Liver (tissue), 9 donors: ENCODE data around the gene KIAA0586. TPM values are rescaled to one million over a fixed set of nuclear protein-coding genes. Genes with fewer than 3 reads are reported as not detected.

Experiments
- DNase-seq: peaks from one replicate; pipeline ENCODE4 v3.0.0-alpha.2; 2017; ENCODE audit warnings: low spot score
- H3K27ac ChIP-seq, 2 donors: one replicate each; pipeline ENCODE4 v1.7.0; 2013; ENCODE audit warnings: inconsistent platforms in 2 of 2, low read length in 2 of 2, control low read depth in 1 of 2, low read depth in 1 of 2, mild to moderate bottlenecking in 1 of 2
- H3K27me3 ChIP-seq, 4 donors: one replicate each; pipeline versions ENCODE4 v1.6.1 to v1.7.0; 2013; ENCODE audit warnings: low read length in 3 of 4, inconsistent platforms in 1 of 4, mild to moderate bottlenecking in 1 of 4, moderate library complexity in 1 of 4; ENCODE audit not compliant: control insufficient read depth in 4 of 4, insufficient read depth in 4 of 4
- H3K36me3 ChIP-seq, 4 donors: one replicate each; pipeline versions ENCODE4 v1.6.1 to v1.7.0; 2013; ENCODE audit warnings: low read length in 3 of 4, mild to moderate bottlenecking in 3 of 4, low read depth in 1 of 4, moderate library complexity in 1 of 4; ENCODE audit not compliant: control insufficient read depth in 4 of 4, insufficient read depth in 3 of 4
- H3K4me1 ChIP-seq, 4 donors: one replicate each; pipeline versions ENCODE4 v1.6.1 to v1.7.0; 2013; ENCODE audit warnings: low read length in 3 of 4, mild to moderate bottlenecking in 3 of 4, moderate library complexity in 1 of 4; ENCODE audit not compliant: control insufficient read depth in 4 of 4, insufficient read depth in 4 of 4
- H3K4me3 ChIP-seq, 3 donors: one replicate each; pipeline versions ENCODE4 v1.6.1 to v1.7.0; 2013; ENCODE audit warnings: low read length in 3 of 3, control low read depth in 1 of 3, low read depth in 1 of 3, mild to moderate bottlenecking in 1 of 3
- H3K9ac ChIP-seq, 2 donors: one replicate each; pipeline ENCODE4 v1.7.0; 2013; ENCODE audit warnings: low read length in 2 of 2, mild to moderate bottlenecking in 2 of 2, moderate library complexity in 2 of 2, control low read depth in 1 of 2, low read depth in 1 of 2
- H3K9me3 ChIP-seq, 4 donors: one replicate each; pipeline versions ENCODE4 v1.6.1 to v1.7.0; 2013; ENCODE audit warnings: low read length in 3 of 4; ENCODE audit not compliant: control insufficient read depth in 4 of 4
- EGR1 ChIP-seq, 2 donors: IDR thresholded peaks; 2 replicates each; pipeline ENCODE4 v1.6.1; 2016 to 2018; ENCODE audit warnings: antibody characterized with exemption in 2 of 2, low read depth in 2 of 2
- FOXA1 ChIP-seq: IDR thresholded peaks from 2 replicates; pipeline ENCODE4 v1.6.1; 2016; ENCODE audit warnings: antibody characterized with exemption
- FOXA2 ChIP-seq: IDR thresholded peaks from 2 replicates; pipeline ENCODE4 v1.6.1; 2016; ENCODE audit warnings: antibody characterized with exemption
- GABPA ChIP-seq, 2 donors: IDR thresholded peaks in 1 of 2; conservative IDR thresholded peaks in 1 of 2; 2 replicates each; pipeline ENCODE4 v1.6.1; 2016; ENCODE audit warnings: antibody characterized with exemption in 2 of 2, mild to moderate bottlenecking in 1 of 2, moderate library complexity in 1 of 2
- HNF4A ChIP-seq, 2 donors: conservative IDR thresholded peaks; 2 replicates each; pipeline ENCODE4 v1.6.1; 2016; ENCODE audit warnings: antibody characterized with exemption in 2 of 2, mild to moderate bottlenecking in 2 of 2
- HNF4G ChIP-seq: IDR thresholded peaks from 2 replicates; pipeline ENCODE4 v1.6.1; 2016; ENCODE audit warnings: antibody characterized with exemption
- JUND ChIP-seq, 2 donors: IDR thresholded peaks; 2 replicates each; pipeline ENCODE4 v1.6.1; 2016; ENCODE audit warnings: antibody characterized with exemption in 2 of 2
- NR2F2 ChIP-seq: IDR thresholded peaks from 2 replicates; pipeline ENCODE4 v1.6.1; 2016; ENCODE audit warnings: antibody characterized with exemption
- RAD21 ChIP-seq, 2 donors: IDR thresholded peaks; 2 replicates each; pipeline ENCODE4 v1.6.1; 2016; ENCODE audit warnings: antibody characterized with exemption in 2 of 2, mild to moderate bottlenecking in 2 of 2
- RXRA ChIP-seq, 2 donors: IDR thresholded peaks; 2 replicates each; pipeline ENCODE4 v1.6.1; 2017 to 2018; ENCODE audit warnings: antibody characterized with exemption in 2 of 2, mild to moderate bottlenecking in 1 of 2
- SP1 ChIP-seq: IDR thresholded peaks from 2 replicates; pipeline ENCODE4 v1.6.1; 2018; ENCODE audit warnings: antibody characterized with exemption, mild to moderate bottlenecking
- TAF1 ChIP-seq: conservative IDR thresholded peaks from 2 replicates; pipeline ENCODE4 v1.6.1; 2016; ENCODE audit warnings: antibody characterized with exemption, mild to moderate bottlenecking
- YY1 ChIP-seq: IDR thresholded peaks from 2 replicates; pipeline ENCODE4 v1.6.1; 2016; ENCODE audit warnings: antibody characterized with exemption, mild to moderate bottlenecking
- WGBS: extraction: QIAGEN DNeasy Blood & Tissue Kit; methylation state at CpG from one replicate; pipeline ENCODE4 v1.1.7; 2013; 5-methylcytosine and 5-hydroxymethylcytosine counted together
- polyA plus RNA-seq, 2 donors: library from polyadenylated mRNA; stranded (reverse) in 1 of 2; unstranded in 1 of 2; fragments of 200-250 nt in 1 of 2; fragments of >200 nt in 1 of 2; fragmentation: Nextera tagmentation in 1 of 2; extraction: Ambion mirVana in 1 of 2; gene quantifications; one replicate each; pipeline versions ENCODE4 v1.2.1 to v1.2.3, GENCODE V29; 2013 to 2015
- total RNA-seq, 2 donors: library from RNA; depleted of rRNA; stranded (reverse); fragments of >200 nt; gene quantifications; one replicate each; pipeline ENCODE4 v1.2.3, GENCODE V29; 2014
- TF ChIP-seq, protein P1 (sequence below): IDR thresholded peaks from 2 replicates; pipeline ENCODE4 v1.6.1; 2016; ENCODE audit warnings: antibody characterized with exemption
- TF ChIP-seq, protein P2 (sequence below): IDR thresholded peaks from 2 replicates; pipeline ENCODE4 v1.6.1; 2016; ENCODE audit warnings: antibody characterized with exemption, mild to moderate bottlenecking
- TF ChIP-seq, protein P3 (sequence below): IDR thresholded peaks from 2 replicates; pipeline ENCODE4 v1.6.1; 2016; ENCODE audit warnings: antibody characterized with exemption
- TF ChIP-seq, protein P4 (sequence below): fragments of 150-350 bp; IDR thresholded peaks from 2 replicates; pipeline ENCODE4 v1.5.1; 2017; ENCODE audit warnings: improper control_type of control experiment, low read depth, low read length; ENCODE audit not compliant: missing input control
- TF ChIP-seq, protein P5 (sequence below): IDR thresholded peaks from 2 replicates; pipeline ENCODE4 v1.6.1; 2016; ENCODE audit warnings: antibody characterized with exemption
- donor health status: healthy.
- donor health status: healthy.
- donor health status: healthy.
- donor health status: healthy.
- donor health status: healthy.

The KIAA0586 gene
- total and polyA plus RNA-seq, 4 donors, result 3.6 to 18.2 (median 7.8) TPM

DNA sequence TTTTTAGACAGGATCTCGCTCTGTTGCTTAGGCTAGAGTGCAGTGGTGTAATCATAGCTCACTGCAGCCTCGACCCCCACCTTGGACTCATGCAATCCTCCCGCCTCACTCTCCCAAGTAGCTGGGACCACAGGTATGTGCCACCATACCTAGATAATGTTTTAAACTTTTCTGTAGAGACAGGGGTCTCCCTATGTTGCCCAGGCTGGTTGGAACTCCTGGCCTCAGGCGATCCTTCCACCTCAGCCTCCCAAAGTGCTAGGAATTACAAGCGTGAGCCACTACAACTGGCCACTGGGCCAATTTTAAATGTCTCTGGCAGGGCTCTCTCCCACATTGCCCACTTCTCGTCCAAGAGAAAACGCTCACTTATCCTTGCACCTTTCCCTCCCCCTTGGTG lies 143.7 kb downstream of the KIAA0586 start:
- H3K4me3 ChIP-seq, result no peak overlapping the region
- no peaks in the 10 kb centered on the region for H3K27me3 ChIP-seq
- no peak for TF ChIP-seq RXRA (IDR thresholded peaks at IDR 0.05)
- no peak overlapping the region for H3K27ac ChIP-seq
- DNase-seq, result no peak
- H3K9ac ChIP-seq, result no peak overlapping the region
- H3K4me1 ChIP-seq, result no peaks in the 10 kb centered on the region
- 95% methylated on average over 7 of the region's 7 CpGs for WGBS
- no peaks in the 10 kb centered on the region for H3K36me3 ChIP-seq
- H3K9me3 ChIP-seq, result no peaks in the 10 kb centered on the region

DNA sequence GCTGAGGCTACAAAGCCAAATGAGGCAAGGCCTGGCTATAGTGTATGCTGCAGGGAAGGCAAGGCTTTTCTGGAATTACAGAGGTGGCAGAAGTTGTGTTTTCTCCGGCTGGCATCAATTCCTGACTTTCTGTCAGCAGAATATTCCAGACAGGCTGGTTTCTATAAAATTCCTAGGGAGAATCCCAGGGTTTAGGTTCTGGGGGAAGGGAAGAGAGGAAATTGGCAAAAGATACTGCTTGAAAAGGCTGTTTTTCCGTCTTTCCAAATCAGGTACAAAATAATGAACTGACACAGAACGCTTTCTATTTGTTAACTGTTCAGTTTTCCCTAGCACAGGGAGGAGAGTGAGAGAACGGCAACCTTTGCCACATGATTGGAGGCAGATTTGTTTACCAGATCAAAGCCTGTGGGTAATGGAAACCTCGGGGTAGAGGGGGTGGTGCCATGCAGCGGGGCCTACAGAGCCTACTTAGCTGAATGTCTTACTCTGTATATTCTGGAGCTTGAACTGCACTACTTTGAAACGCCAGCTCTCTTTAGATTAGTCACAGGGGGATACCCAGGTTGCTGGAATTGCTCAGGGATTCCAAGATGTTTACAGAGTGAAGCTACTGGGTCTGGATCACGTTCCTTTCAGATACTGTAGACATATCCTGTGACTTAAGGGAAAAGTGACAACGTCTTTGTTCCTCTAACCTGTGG lies 144.4 kb downstream of the KIAA0586 start:
- Histone ChIP-seq H3K9me3 (no peaks in the 10 kb centered on the region), H3K9ac (no peak overlapping the region), H3K27me3 (no peaks in the 10 kb centered on the region), H3K4me1 (no peaks in the 10 kb centered on the region), H3K36me3 (no peaks in the 10 kb centered on the region), H3K4me3 (no peak overlapping the region), H3K27ac (no peak overlapping the region)
- no peak for DNase-seq
- no peak for TF ChIP-seq SP1
- TF ChIP-seq TAF1, result no peak
- no peak for TF ChIP-seq HNF4A (conservative IDR thresholded peaks at IDR 0.05)
- TF ChIP-seq, protein P1, sequence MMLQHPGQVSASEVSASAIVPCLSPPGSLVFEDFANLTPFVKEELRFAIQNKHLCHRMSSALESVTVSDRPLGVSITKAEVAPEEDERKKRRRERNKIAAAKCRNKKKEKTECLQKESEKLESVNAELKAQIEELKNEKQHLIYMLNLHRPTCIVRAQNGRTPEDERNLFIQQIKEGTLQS, result no peak
- TF ChIP-seq NR2F2, result no peak
- TF ChIP-seq, protein P2, sequence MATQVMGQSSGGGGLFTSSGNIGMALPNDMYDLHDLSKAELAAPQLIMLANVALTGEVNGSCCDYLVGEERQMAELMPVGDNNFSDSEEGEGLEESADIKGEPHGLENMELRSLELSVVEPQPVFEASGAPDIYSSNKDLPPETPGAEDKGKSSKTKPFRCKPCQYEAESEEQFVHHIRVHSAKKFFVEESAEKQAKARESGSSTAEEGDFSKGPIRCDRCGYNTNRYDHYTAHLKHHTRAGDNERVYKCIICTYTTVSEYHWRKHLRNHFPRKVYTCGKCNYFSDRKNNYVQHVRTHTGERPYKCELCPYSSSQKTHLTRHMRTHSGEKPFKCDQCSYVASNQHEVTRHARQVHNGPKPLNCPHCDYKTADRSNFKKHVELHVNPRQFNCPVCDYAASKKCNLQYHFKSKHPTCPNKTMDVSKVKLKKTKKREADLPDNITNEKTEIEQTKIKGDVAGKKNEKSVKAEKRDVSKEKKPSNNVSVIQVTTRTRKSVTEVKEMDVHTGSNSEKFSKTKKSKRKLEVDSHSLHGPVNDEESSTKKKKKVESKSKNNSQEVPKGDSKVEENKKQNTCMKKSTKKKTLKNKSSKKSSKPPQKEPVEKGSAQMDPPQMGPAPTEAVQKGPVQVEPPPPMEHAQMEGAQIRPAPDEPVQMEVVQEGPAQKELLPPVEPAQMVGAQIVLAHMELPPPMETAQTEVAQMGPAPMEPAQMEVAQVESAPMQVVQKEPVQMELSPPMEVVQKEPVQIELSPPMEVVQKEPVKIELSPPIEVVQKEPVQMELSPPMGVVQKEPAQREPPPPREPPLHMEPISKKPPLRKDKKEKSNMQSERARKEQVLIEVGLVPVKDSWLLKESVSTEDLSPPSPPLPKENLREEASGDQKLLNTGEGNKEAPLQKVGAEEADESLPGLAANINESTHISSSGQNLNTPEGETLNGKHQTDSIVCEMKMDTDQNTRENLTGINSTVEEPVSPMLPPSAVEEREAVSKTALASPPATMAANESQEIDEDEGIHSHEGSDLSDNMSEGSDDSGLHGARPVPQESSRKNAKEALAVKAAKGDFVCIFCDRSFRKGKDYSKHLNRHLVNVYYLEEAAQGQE, result no peak
- TF ChIP-seq JUND (IDR thresholded peaks at IDR 0.05), result no peak
- no peak for TF ChIP-seq RXRA (IDR thresholded peaks at IDR 0.05)
- TF ChIP-seq RAD21 (IDR thresholded peaks at IDR 0.05), result no peak
- TF ChIP-seq, protein P3, sequence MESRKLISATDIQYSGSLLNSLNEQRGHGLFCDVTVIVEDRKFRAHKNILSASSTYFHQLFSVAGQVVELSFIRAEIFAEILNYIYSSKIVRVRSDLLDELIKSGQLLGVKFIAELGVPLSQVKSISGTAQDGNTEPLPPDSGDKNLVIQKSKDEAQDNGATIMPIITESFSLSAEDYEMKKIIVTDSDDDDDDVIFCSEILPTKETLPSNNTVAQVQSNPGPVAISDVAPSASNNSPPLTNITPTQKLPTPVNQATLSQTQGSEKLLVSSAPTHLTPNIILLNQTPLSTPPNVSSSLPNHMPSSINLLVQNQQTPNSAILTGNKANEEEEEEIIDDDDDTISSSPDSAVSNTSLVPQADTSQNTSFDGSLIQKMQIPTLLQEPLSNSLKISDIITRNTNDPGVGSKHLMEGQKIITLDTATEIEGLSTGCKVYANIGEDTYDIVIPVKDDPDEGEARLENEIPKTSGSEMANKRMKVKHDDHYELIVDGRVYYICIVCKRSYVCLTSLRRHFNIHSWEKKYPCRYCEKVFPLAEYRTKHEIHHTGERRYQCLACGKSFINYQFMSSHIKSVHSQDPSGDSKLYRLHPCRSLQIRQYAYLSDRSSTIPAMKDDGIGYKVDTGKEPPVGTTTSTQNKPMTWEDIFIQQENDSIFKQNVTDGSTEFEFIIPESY, result no peak
- TF ChIP-seq, protein P4, sequence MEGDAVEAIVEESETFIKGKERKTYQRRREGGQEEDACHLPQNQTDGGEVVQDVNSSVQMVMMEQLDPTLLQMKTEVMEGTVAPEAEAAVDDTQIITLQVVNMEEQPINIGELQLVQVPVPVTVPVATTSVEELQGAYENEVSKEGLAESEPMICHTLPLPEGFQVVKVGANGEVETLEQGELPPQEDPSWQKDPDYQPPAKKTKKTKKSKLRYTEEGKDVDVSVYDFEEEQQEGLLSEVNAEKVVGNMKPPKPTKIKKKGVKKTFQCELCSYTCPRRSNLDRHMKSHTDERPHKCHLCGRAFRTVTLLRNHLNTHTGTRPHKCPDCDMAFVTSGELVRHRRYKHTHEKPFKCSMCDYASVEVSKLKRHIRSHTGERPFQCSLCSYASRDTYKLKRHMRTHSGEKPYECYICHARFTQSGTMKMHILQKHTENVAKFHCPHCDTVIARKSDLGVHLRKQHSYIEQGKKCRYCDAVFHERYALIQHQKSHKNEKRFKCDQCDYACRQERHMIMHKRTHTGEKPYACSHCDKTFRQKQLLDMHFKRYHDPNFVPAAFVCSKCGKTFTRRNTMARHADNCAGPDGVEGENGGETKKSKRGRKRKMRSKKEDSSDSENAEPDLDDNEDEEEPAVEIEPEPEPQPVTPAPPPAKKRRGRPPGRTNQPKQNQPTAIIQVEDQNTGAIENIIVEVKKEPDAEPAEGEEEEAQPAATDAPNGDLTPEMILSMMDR, result no peak
- TF ChIP-seq YY1, result no peak
- no peak for TF ChIP-seq HNF4G
- TF ChIP-seq EGR1 (IDR thresholded peaks at IDR 0.05; ENCODE audit: low read depth in 2 of 2), result no peak
- no peak for TF ChIP-seq GABPA (IDR thresholded peaks at IDR 0.05 in 1 of 2, conservative IDR thresholded peaks at IDR 0.05 in 1 of 2)
- TF ChIP-seq FOXA2, result no peak
- TF ChIP-seq, protein P5, sequence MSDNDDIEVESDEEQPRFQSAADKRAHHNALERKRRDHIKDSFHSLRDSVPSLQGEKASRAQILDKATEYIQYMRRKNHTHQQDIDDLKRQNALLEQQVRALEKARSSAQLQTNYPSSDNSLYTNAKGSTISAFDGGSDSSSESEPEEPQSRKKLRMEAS, result no peak
- TF ChIP-seq FOXA1, result no peak
- WGBS, result 54% methylated on average over 9 of the region's 9 CpGs
